GM12878 (cell line): ENCODE results near the gene CTSA.

Experiments
- CTCF ChIP-seq, 3 experiments: IDR thresholded peaks in 2 of 3; conservative IDR thresholded peaks in 1 of 3; 2 replicates each; pipeline ENCODE4 v1.5.1; 2011; ENCODE audit warnings: low read depth in 3 of 3, low read length in 3 of 3, mild to moderate bottlenecking in 3 of 3, control low read depth in 2 of 3, moderate library complexity in 2 of 3, inconsistent platforms in 1 of 3, mixed read lengths in 1 of 3; ENCODE audit not compliant: control insufficient read depth in 2 of 3, insufficient read depth in 1 of 3; ENCODE audit errors: extremely low read depth in 1 of 3
- E4F1 ChIP-seq: fragments of 450-650 bp; IDR thresholded peaks from 2 replicates; pipeline ENCODE4 v1.6.1; 2018; ENCODE audit warnings: borderline replicate concordance, mild to moderate bottlenecking; ENCODE audit not compliant: partially characterized antibody
- IRF5 ChIP-seq: fragments of 450-650 bp; IDR thresholded peaks from 2 replicates; pipeline ENCODE4 v1.6.1; 2017; ENCODE audit warnings: borderline replicate concordance
- MTA3 ChIP-seq: IDR thresholded peaks from 2 replicates; pipeline ENCODE4 v1.6.1; 2012; ENCODE audit warnings: low read length, inconsistent platforms, borderline replicate concordance
- NFIC ChIP-seq: IDR thresholded peaks from 2 replicates; pipeline ENCODE4 v1.6.1; 2012; ENCODE audit warnings: low read depth, mild to moderate bottlenecking, inconsistent platforms, low read length, moderate library complexity
- POLR2AphosphoS2 ChIP-seq: IDR thresholded peaks from 2 replicates; pipeline ENCODE4 v1.6.1; 2011; ENCODE audit warnings: low read depth, mild to moderate bottlenecking, low read length, improper control_type of control experiment, moderate library complexity
- RAD21 ChIP-seq: IDR thresholded peaks from 2 replicates; pipeline ENCODE4 v1.6.1; 2011; ENCODE audit warnings: mild to moderate bottlenecking, low read depth, low read length, moderate library complexity; ENCODE audit not compliant: insufficient read depth
- SIN3A ChIP-seq: IDR thresholded peaks from 2 replicates; pipeline ENCODE4 v1.6.1; 2012; ENCODE audit warnings: low read depth, low read length, improper control_type of control experiment
- TAF1 ChIP-seq: IDR thresholded peaks from 2 replicates; pipeline ENCODE4 v1.6.1; 2011; ENCODE audit warnings: mild to moderate bottlenecking, low read depth, low read length, borderline replicate concordance
- YY1 ChIP-seq: IDR thresholded peaks from 2 replicates; pipeline ENCODE4 v1.6.1; 2011; ENCODE audit warnings: low read depth, mild to moderate bottlenecking, low read length

GRCh38 chr20:45860560-45861220 is 30.4 kb upstream of the CTSA start:
- TF ChIP-seq RAD21 (no peak), NFIC (no peak), CTCF (IDR thresholded peaks at IDR 0.05 in 2 of 3, conservative IDR thresholded peaks at IDR 0.05 in 1 of 3; ENCODE audit: control insufficient read depth in 2 of 3, extremely low read depth in 1 of 3, insufficient read depth in 1 of 3, low read depth in 3 of 3, low read length in 3 of 3) (no peak), TAF1 (no peak), MTA3 (no peak), IRF5 (no peak), E4F1 (no peak), YY1 (no peak), POLR2AphosphoS2 (no peak), SIN3A (no peak)
